NT2/D1 (cell line): Measurements from ENCODE around the gene PBXIP1.

ENCODE experiments used
- SUZ12 ChIP-seq: IDR thresholded peaks from 2 replicates; pipeline ENCODE4 v1.6.1; 2011; ENCODE audit not compliant: insufficient read length, insufficient read depth; ENCODE audit errors: extremely low read depth
- YY1 ChIP-seq: IDR thresholded peaks from 2 replicates; pipeline ENCODE4 v1.6.1; 2011; ENCODE audit not compliant: insufficient read length, insufficient read depth
- ZNF274 ChIP-seq: IDR thresholded peaks from 2 replicates; pipeline ENCODE4 v1.6.1; 2011; ENCODE audit warnings: mild to moderate bottlenecking, low read depth, low read length

DNA sequence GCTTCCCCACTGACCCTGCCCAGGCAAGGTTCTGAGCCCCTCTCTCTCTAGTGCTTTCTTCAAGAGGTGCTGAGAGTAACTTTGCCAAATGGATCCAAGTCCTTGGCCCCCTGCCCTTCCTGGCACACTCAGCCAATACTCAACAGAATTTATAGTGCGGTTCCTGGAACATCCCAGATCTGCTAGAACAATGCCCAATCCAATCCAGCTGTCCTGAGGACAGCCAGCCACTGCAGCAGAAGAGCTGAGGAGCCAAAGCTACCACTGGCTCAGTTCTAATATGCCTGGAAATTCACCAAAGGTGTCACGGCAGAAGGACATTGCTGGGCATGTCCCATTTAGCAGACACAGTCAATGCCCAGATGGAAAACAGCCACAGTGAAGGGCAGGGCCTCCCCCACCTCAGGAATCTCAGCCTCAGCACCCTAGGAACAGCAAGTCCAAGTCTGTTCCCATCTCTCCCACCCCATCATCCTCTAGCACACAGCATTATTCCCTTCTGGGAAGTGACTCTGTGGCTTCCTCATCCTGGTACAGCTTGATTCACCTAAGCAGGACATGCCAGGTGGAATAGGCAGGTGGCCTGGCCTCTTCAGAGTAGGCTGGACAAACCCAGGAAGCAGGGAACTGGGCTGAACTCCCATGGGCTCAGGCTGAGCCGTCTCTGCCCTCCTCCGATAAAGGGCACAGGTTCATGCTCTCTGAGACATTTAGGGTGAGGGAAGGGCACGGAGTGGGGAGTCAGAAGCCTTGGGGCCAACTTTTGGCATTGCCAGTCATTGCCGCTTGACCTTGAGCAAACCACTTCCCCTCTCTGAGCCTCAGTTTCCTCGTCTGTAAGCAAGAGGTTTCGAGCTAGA is 44.0 kb downstream of the PBXIP1 start:
- TF ChIP-seq YY1, result no peak
- no peak for TF ChIP-seq SUZ12
- TF ChIP-seq ZNF274, result no peak
